Activated naive CD8-positive, alpha-beta T cell treated with anti-CD3 and anti-CD28 coated beads, Interleukin-2, amount 10 ng/mL, durations not matched to agents 7 days and 5 days (primary cell): ENCODE results near the gene NAT16. TPM values are rescaled to one million over a fixed set of nuclear protein-coding genes. Genes with fewer than 3 reads are reported as not detected.
A peak's percentile ranks its signal among the peaks of the same experiment; 100 is the strongest.

Experiments used
- ATAC-seq: fragments of 150-1000 bp; cut with Tn5 transposase; one replicate; pipeline ENCODE4 v1.10.0; 2021; ENCODE audit warnings: low read depth, moderate library complexity
- POLR2A ChIA-PET: fragments of 350-600 bp; sonication (Branson Sonifier 250); formaldehyde crosslinking; loops from one replicate; lab custom pipeline; 2021; ENCODE audit warnings: antibody characterized with exemption; lab: Charles Lee
- DNase-seq: peaks from one replicate; pipeline ENCODE4 v3.0.0; 2021
- H3K27ac Mint-ChIP-seq: one replicate; pipeline ENCODE4 v1.8.0; 2022; ENCODE audit warnings: mild to moderate bottlenecking, mixed read lengths
- H3K27me3 Mint-ChIP-seq: one replicate; pipeline ENCODE4 v1.8.0; 2022; ENCODE audit warnings: mild to moderate bottlenecking, moderate library complexity, mixed read lengths
- H3K36me3 Mint-ChIP-seq: one replicate; pipeline ENCODE4 v1.8.0; 2021; ENCODE audit warnings: mild to moderate bottlenecking, mixed read lengths
- H3K4me1 Mint-ChIP-seq: one replicate; pipeline ENCODE4 v1.8.0; 2021; ENCODE audit warnings: mixed read lengths
- H3K4me3 Mint-ChIP-seq: one replicate; pipeline ENCODE4 v1.8.0; 2022; ENCODE audit warnings: mild to moderate bottlenecking, moderate library complexity, mixed read lengths
- H3K9me3 Mint-ChIP-seq: one replicate; pipeline ENCODE4 v1.8.0; 2021; ENCODE audit warnings: mixed read lengths
- total RNA-seq, 2 experiments: library from RNA; stranded (reverse); gene quantifications; one replicate each; pipeline ENCODE4 v1.2.3, GENCODE V29; 2021

The NAT16 gene
- not detected for total RNA-seq

DNA sequence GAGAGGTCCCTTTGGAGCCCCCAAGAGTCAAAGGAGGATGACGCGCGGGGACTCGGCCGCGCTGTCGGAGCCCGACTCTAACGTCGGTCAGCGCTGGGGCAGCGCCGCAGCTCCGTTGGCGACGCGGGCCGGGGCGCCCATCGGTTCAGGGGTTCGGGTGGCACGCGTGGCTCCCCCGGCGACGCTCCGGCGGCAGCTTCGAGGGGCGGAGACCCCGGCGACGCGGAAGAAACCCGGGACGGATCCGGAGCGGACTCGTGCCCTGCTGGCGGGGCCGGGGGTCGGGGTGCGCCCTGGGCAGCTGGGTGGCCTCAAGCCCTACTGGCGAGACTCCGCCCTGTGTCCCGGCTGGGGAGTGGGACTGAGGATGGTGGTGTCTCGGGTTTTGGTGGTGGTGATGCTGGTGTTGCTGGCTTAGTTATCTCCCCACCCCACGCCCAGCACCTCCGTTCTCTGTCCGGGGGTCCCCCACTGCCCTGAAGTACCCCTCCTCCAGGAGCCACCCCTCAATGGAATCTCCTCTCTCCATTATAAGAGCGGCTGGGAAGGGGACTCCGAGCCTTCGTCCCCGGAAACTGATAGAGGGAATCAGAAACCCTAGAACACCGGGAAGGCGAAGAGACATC, at the start of gene NAT16:
Gene NAT16, minus strand, starts transcription at position 164 of the 626 bp plus-strand sequence. CDS start 5,486 bp downstream, outside the sequence.
- POLR2A ChIA-PET = no interaction called here
- Mint-ChIP-seq H3K27me3 (peaks cover 80% of the 10 kb centered on the region), H3K36me3 (no peaks in the 10 kb centered on the region), H3K9me3 (no peaks in the 10 kb centered on the region), H3K27ac (no peak within 1 kb of the TSS), H3K4me3 (no peak within 1 kb of the TSS), H3K4me1 (peaks cover 6% of the 10 kb centered on the region)
- ATAC-seq (no peak), DNase-seq (no peak)

DNA sequence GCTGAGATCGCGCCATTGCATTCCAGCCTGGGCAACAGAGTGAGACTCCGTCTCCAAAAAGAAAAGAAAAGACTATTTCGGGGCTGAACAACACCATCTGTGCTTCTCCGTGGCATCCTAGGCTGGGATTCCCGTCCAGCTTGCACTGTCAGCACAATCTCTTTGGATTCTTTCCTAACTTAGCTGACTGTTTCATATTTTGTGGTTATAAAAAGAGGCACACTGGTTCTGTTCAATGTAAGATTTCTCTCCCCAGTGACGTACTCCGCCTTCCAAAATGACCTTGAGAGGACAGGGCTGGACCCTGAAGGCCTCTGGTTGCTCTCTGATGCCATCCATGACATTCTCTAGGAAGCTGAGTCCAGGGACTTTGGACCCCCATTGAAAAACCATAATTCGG, 46.6 kb upstream of the NAT16 start:
- Mint-ChIP-seq H3K4me1 (peaks cover 1% of the 10 kb centered on the region), H3K4me3 (no peak overlapping the region)
- POLR2A ChIA-PET = interaction anchor here (1.8 kb wide), 1 partner anchor 9 kb away, joined by 8 read pairs; the partner anchor contains the start of genes PLOD3 and ZNHIT1

DNA sequence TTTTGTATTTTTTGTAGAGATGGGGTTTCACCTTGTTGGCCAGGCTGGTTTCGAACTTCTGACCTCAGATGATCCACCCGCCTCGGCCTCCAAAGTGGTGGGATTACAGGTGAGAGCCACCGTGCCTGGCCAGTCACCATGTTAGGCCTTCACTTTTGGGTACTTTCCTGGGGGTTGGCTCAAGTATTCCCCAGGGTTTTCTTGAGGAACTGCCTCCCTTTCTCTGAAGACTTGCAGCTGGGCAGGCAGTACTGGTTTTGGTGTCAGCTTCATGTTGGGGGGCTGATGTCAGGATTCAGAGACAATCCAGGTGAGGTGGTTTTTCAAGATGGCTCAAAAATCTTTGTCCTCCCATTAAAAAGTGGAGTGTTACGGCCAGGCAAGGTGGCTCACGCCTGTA, 45.6 kb upstream of the NAT16 start:
- Mint-ChIP-seq H3K9me3 (no peaks in the 10 kb centered on the region), H3K4me3 (no peak overlapping the region), H3K27ac (no peak overlapping the region), H3K36me3 (peaks cover 22% of the 10 kb centered on the region), H3K4me1 (peaks cover 2% of the 10 kb centered on the region), H3K27me3 (no peaks in the 10 kb centered on the region)
- ATAC-seq (no peak), DNase-seq (no peak)
- POLR2A ChIA-PET = interaction anchor here (0.6 to 1.8 kb wide), 3 partner anchors 8 to 79 kb away, joined by 3 to 8 read pairs (median 5); partner anchors contain the start of genes PLOD3 and ZNHIT1

More for the DNA sequence above, 46.6 kb upstream of the NAT16 start:
- peaks cover 23% of the 10 kb centered on the region for H3K36me3 Mint-ChIP-seq
- H3K27ac Mint-ChIP-seq = no peak overlapping the region
- no peaks in the 10 kb centered on the region for H3K9me3 Mint-ChIP-seq
- no peaks in the 10 kb centered on the region for H3K27me3 Mint-ChIP-seq
- no peak for ATAC-seq
- no peak for DNase-seq

- H3K4me1 Mint-ChIP-seq = peaks cover 15% of the 10 kb centered on the region
- H3K27me3 Mint-ChIP-seq = no peaks in the 10 kb centered on the region
- peaks cover 19% of the 10 kb centered on the region for H3K36me3 Mint-ChIP-seq
- no peak overlapping the region for H3K4me3 Mint-ChIP-seq
- H3K27ac Mint-ChIP-seq = no peak overlapping the region
- ATAC-seq = no peak
- no peak for DNase-seq
- POLR2A ChIA-PET = no interaction called here
- no peaks in the 10 kb centered on the region for H3K9me3 Mint-ChIP-seq
Observed at GRCh38 chr7:101223528-101223927, 43.4 kb upstream of the NAT16 start.

DNA sequence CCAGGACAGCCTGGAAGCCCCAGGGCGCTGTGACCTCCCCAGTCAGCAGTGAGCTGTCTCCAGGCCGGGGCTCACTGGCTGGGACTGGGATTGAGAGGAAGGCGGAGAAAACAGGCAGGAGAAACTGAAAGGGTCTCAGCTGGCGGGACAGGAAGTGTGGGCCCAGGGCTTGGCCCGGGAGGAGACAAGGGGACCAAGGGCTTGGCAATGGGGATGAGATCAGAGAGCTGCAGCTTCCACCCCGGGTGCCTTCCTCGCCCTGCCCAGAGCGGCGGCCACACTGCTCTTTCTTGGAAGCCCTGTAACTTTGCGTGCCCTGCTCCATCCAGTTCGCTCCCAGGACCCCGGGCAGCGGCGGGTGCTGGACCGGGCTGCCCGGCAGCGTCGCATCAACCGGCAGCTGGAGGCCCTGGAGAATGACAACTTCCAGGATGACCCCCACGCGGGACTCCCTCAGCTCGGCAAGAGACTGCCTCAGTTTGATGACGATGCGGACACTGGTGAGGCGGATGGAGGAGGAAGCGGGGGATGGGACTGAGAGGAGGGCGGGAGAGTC, 42.3 kb upstream of the NAT16 start:
- Mint-ChIP-seq H3K9me3 (no peaks in the 10 kb centered on the region), H3K4me3 (no peak overlapping the region), H3K36me3 (peaks cover 18% of the 10 kb centered on the region), H3K27ac (no peak overlapping the region), H3K27me3 (no peaks in the 10 kb centered on the region), H3K4me1 (peaks cover 15% of the 10 kb centered on the region)
- DNase-seq (no peak), ATAC-seq (no peak)
- POLR2A ChIA-PET = interaction anchor here (0.5 to 0.9 kb wide), 2 partner anchors 78 to 137 kb away, joined by 3 read pairs; partner anchors contain the start of gene TRIM56

DNA sequence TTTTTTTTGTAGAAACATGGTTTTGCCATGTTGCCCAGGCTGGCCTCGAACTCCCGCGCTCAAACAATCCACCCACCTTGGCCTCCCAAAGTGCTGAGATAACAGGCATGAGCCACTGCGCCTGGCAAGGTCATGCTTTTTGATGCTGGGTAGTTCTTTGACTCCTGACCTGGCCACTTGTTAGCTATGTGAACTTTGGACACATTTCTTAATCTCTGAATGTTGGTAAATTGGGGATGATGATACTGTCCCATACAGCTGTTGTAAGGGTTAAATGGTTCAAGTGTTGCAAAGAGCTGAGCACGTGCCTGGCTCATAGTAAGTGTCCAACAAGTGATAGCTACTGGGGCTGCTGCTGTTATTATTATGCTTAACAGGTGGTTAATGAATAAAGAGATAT, 40.2 kb upstream of the NAT16 start:
- Mint-ChIP-seq H3K27me3 (no peaks in the 10 kb centered on the region), H3K4me3 (no peak overlapping the region), H3K27ac (no peak overlapping the region), H3K9me3 (no peaks in the 10 kb centered on the region), H3K4me1 (peaks cover 22% of the 10 kb centered on the region), H3K36me3 (peaks cover 19% of the 10 kb centered on the region)
- POLR2A ChIA-PET = interaction anchor here (1.7 kb wide), 1 partner anchor 24 kb away, joined by 4 read pairs; no protein-coding TSS in a partner anchor
- DNase-seq (no peak), ATAC-seq (no peak)

- peaks cover 22% of the 10 kb centered on the region for H3K4me1 Mint-ChIP-seq
- H3K27ac Mint-ChIP-seq = peak overlapping the region; percentile 88
- no peaks in the 10 kb centered on the region for H3K9me3 Mint-ChIP-seq
- DNase-seq = no peak
- POLR2A ChIA-PET = interaction anchor here (0.9 to 2.6 kb wide), 12 partner anchors 8 to 1136 kb away, joined by 3 to 36 read pairs (median 6); partner anchors contain the start of genes FIS1, IFT22, MOGAT3 and SRRT
- ATAC-seq = peak; percentile 11
- peaks cover 11% of the 10 kb centered on the region for H3K36me3 Mint-ChIP-seq
- H3K4me3 Mint-ChIP-seq = peak overlapping the region; percentile 90
- no peaks in the 10 kb centered on the region for H3K27me3 Mint-ChIP-seq
Observed at GRCh38 chr7:101218236-101219125, 38.4 kb upstream of the NAT16 start.

- Mint-ChIP-seq H3K36me3 (peaks cover 8% of the 10 kb centered on the region), H3K27ac (peak within 1 kb of the TSS; percentile 88), H3K4me3 (peak within 1 kb of the TSS; percentile 90), H3K4me1 (peaks cover 22% of the 10 kb centered on the region), H3K27me3 (no peaks in the 10 kb centered on the region), H3K9me3 (no peaks in the 10 kb centered on the region)
- POLR2A ChIA-PET = interaction anchor here (0.6 to 2.6 kb wide), 17 partner anchors 8 to 1135 kb away, joined by 3 to 36 read pairs (median 5); partner anchors contain the start of genes FIS1, IFT22, MOGAT3 and SRRT
- ATAC-seq = peak; percentile 79
- DNase-seq = peak; percentile 91
Observed at GRCh38 chr7:101217388-101218235, 37.5 kb upstream of the NAT16 start, which contains the start of the genes PLOD3 and ZNHIT1. Gene PLOD3 (minus strand): TSS chr7:101217581. CDS start chr7:101217274, 307 bp downstream. Gene ZNHIT1 (plus strand): TSS chr7:101218165. CDS start chr7:101218196, 31 bp downstream.

DNA sequence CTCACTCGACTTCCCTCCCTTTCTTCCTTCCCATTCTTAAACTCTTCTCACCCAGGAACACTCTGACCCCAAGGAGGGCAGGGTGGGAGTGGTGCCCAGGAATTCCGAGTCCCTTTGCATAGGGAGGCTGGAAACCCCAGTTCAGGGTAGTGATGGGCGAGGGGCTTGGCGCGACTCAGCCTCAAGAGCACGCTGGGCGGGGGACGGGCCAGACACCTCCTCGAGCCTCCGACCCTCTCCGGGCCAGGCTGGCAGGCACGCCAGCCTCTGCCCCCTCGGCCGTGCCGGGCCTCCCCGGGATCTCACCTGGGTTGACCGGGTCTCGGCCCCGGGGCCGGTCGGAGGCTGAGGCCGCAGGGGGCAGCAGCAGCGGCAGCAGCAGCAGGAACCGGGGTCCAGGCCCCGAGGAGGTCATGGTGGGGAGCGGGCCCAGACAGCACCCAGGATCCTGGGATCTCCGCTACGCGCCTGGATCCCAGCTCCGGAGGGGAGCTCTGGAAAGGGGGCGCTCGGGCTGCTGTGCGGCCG, 36.8 kb upstream of the NAT16 start:
- Mint-ChIP-seq H3K27me3 (no peaks in the 10 kb centered on the region), H3K4me3 (peak overlapping the region; percentile 90), H3K27ac (peak overlapping the region; percentile 57), H3K4me1 (peaks cover 22% of the 10 kb centered on the region), H3K36me3 (peaks cover 5% of the 10 kb centered on the region), H3K9me3 (no peaks in the 10 kb centered on the region)
- POLR2A ChIA-PET = interaction anchor here (0.7 to 2.6 kb wide), 10 partner anchors 10 to 327 kb away, joined by 3 to 36 read pairs (median 6); partner anchors contain the start of genes FIS1, IFT22, TRIM56 and UFSP1
- ATAC-seq (no peak), DNase-seq (no peak)

GRCh38 chr7:101216001-101216859, 36.1 kb upstream of the NAT16 start:
- Mint-ChIP-seq H3K36me3 (peaks cover 5% of the 10 kb centered on the region), H3K27me3 (no peaks in the 10 kb centered on the region), H3K4me3 (peak overlapping the region; percentile 90), H3K27ac (peak overlapping the region; percentile 57), H3K4me1 (peaks cover 20% of the 10 kb centered on the region), H3K9me3 (no peaks in the 10 kb centered on the region)
- ATAC-seq (no peak), DNase-seq (no peak)
- POLR2A ChIA-PET = interaction anchor here (1.5 to 2.6 kb wide), 2 partner anchors 28 to 72 kb away, joined by 5 to 36 read pairs; partner anchors contain the start of gene FIS1

DNA sequence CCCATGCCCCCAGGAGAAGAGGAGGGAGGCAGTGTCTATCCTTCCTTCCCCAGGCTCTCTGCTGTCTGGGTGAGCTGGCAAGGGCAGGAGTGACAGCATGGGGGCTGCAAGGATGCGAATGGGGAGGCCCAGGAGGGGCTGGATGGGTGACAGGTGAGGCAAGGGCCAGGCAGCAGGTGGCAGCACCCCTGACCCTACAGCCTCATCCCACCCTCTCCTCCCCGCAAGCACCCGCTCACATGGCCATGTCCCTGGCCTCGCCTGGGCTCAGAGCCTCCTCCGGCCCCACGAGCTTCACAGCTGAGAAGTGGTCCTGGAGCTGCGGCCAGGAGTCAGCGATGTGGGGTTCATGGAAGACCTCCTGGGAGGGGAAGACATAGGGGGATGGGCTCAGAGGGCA, 31.9 kb upstream of the NAT16 start:
- Mint-ChIP-seq H3K4me3 (no peak overlapping the region), H3K9me3 (no peaks in the 10 kb centered on the region), H3K27ac (no peak overlapping the region), H3K27me3 (no peaks in the 10 kb centered on the region), H3K36me3 (peaks cover 12% of the 10 kb centered on the region), H3K4me1 (peaks cover 7% of the 10 kb centered on the region)
- POLR2A ChIA-PET = no interaction called here
- DNase-seq (no peak), ATAC-seq (no peak)
